ENCODE measurements around the gene MED12L.

GRCh38 chr3:151200586-151200985, 115.1 kb downstream of the MED12L start:
- TF ChIP-seq, protein P1, sequence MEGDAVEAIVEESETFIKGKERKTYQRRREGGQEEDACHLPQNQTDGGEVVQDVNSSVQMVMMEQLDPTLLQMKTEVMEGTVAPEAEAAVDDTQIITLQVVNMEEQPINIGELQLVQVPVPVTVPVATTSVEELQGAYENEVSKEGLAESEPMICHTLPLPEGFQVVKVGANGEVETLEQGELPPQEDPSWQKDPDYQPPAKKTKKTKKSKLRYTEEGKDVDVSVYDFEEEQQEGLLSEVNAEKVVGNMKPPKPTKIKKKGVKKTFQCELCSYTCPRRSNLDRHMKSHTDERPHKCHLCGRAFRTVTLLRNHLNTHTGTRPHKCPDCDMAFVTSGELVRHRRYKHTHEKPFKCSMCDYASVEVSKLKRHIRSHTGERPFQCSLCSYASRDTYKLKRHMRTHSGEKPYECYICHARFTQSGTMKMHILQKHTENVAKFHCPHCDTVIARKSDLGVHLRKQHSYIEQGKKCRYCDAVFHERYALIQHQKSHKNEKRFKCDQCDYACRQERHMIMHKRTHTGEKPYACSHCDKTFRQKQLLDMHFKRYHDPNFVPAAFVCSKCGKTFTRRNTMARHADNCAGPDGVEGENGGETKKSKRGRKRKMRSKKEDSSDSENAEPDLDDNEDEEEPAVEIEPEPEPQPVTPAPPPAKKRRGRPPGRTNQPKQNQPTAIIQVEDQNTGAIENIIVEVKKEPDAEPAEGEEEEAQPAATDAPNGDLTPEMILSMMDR (conservative IDR thresholded peaks at IDR 0.05; ENCODE audit: low read length), result no peak
- TF ChIP-seq EZH2phosphoT487 (IDR thresholded peaks at IDR 0.05; ENCODE audit: borderline replicate concordance, low read depth, low read length), result no peak

Measured in OCI-LY7 (cell line).